ENCODE data around the gene PMEL.

GRCh38 chr12:56010111-56010570 is 44.3 kb upstream of the PMEL start:
- no peak for TF ChIP-seq POLR2AphosphoS5 (IDR thresholded peaks at IDR 0.05; ENCODE audit: low read depth, low read length)
- no peak for TF ChIP-seq CTCF (IDR thresholded peaks at IDR 0.05)
- no peak for TF ChIP-seq REST (IDR thresholded peaks at IDR 0.05; ENCODE audit: insufficient read depth in 1 of 2, low read depth in 2 of 2, low read length in 1 of 2)
